GM12878 (cell line): Measurements from ENCODE around the gene WNT11. TPM values are rescaled to one million over a fixed set of nuclear protein-coding genes. Genes with fewer than 3 reads are reported as not detected.

Experiments used
- CHD1 ChIP-seq: IDR thresholded peaks from 2 replicates; pipeline ENCODE4 v1.6.1; 2012; ENCODE audit warnings: low read depth, low read length, improper control_type of control experiment
- EZH2 ChIP-seq: IDR thresholded peaks from 2 replicates; pipeline ENCODE4 v1.6.1; 2012; ENCODE audit warnings: low read depth, mild to moderate bottlenecking, control low read depth, inconsistent platforms, low read length, borderline replicate concordance; ENCODE audit not compliant: control insufficient read depth
- MYC ChIP-seq: IDR thresholded peaks from 2 replicates; pipeline ENCODE4 v1.6.1; 2011; ENCODE audit warnings: mild to moderate bottlenecking, low read length, moderate library complexity, inconsistent platforms; ENCODE audit not compliant: insufficient read depth, insufficient replicate concordance, insufficient read length, severe bottlenecking
- POLR2AphosphoS2 ChIP-seq: IDR thresholded peaks from 2 replicates; pipeline ENCODE4 v1.6.1; 2011; ENCODE audit warnings: low read depth, mild to moderate bottlenecking, low read length, improper control_type of control experiment, moderate library complexity
- polyA plus RNA-seq, 11 experiments: library from polyadenylated mRNA; depleted of rRNA in 4 of 11; unstranded in 6 of 11; stranded (reverse) in 5 of 11; fragments of >200 nt; fragmentation: Nextera tagmentation in 4 of 11; fragmentation: Illumina TruSeq in 1 of 11; extraction: Ambion mirVana in 4 of 11; extraction: Trizol in 1 of 11; gene quantifications; 1 replicate in 1 of 11; 2 replicates in 10 of 11; pipeline versions ENCODE4 v1.2.1 to v1.2.3, GENCODE V29; 2011 to 2016; ENCODE audit warnings: inconsistent platforms in 2 of 11, missing spikeins in 2 of 11, low read depth in 1 of 11
- total RNA-seq, 4 experiments: library from RNA; depleted of rRNA in 3 of 4; stranded (reverse); fragments of >200 nt in 3 of 4; fragmentation: Illumina TruSeq in 1 of 4; extraction: Trizol in 1 of 4; gene quantifications; 2 replicates each; pipeline versions ENCODE4 v1.2.1 to v1.2.3, GENCODE V29; 2013 to 2021
- TF ChIP-seq, protein P1 (sequence below): fragments of 450-650 bp; formaldehyde crosslinking; IDR thresholded peaks from 2 replicates; pipeline ENCODE4 v1.4.0; 2022; ENCODE audit warnings: mild to moderate bottlenecking, moderate library complexity
- TF ChIP-seq, protein P2 (sequence below): fragments of 450-650 bp; IDR thresholded peaks from 2 replicates; pipeline ENCODE4 v1.6.1; 2016; ENCODE audit warnings: mild to moderate bottlenecking

Gene WNT11
- total and polyA plus RNA-seq, 10 of the 15 experiments (the other 5 are each of a cell fraction or from before 2014, with no cell fraction given), result 0.05 to 0.19 TPM; not detected in 8

DNA sequence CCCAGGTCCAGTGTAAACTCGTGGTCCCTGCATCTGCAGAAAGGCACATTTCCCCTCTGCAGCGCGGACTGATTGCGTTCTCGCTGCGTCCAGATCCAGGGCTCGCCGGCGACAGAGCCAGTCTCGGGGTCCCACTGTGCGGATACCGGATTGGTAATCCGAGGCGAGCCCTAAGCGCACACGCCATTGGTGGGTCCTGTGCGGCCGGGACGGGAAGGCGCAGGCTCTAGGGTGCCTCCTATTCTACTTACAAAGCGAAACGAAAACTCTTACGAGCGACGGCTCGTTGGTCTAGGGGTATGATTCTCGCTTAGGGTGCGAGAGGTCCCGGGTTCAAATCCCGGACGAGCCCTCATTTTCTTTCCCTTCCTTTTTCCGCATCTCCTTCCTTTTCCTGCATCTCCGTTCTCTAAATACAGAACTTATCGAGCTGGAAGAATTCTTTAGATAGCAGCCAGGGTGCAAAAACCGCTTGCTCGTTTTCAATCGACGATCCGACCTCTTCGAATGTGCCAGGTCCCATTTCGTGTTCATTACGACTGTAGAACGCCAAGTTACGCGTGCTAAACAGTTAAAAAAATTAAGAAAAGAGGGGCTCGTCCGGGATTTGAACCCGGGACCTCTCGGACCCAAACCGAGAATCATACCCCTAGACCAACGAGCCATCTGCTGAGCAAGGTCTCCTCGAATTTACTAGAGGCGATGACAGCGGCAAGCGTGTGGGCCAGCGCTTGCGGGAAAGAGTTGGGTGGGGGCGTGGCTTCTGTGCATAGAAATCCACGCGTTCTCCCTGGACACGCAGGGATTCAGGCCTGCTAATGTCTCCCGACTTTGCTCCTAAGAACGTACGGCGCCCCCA, 29.2 kb upstream of the WNT11 start (continued):
- TF ChIP-seq, protein P1, sequence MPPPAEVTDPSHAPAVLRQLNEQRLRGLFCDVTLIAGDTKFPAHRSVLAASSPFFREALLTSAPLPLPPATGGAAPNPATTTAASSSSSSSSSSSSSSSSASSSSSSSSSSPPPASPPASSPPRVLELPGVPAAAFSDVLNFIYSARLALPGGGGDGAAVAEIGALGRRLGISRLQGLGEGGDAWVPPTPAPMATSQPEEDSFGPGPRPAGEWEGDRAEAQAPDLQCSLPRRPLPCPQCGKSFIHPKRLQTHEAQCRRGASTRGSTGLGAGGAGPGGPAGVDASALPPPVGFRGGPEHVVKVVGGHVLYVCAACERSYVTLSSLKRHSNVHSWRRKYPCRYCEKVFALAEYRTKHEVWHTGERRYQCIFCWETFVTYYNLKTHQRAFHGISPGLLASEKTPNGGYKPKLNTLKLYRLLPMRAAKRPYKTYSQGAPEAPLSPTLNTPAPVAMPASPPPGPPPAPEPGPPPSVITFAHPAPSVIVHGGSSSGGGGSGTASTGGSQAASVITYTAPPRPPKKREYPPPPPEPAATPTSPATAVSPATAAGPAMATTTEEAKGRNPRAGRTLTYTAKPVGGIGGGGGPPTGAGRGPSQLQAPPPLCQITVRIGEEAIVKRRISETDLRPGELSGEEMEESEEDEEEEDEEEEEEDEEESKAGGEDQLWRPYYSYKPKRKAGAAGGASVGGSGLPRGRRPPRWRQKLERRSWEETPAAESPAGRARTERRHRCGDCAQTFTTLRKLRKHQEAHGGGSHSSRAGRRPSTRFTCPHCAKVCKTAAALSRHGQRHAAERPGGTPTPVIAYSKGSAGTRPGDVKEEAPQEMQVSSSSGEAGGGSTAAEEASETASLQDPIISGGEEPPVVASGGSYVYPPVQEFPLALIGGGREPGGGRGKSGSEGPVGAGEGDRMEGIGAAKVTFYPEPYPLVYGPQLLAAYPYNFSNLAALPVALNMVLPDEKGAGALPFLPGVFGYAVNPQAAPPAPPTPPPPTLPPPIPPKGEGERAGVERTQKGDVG (CRISPR knock-in tag), result no peak
- TF ChIP-seq CHD1 (no peak), POLR2AphosphoS2 (no peak), MYC (no peak), EZH2 (no peak)
- TF ChIP-seq, protein P2, sequence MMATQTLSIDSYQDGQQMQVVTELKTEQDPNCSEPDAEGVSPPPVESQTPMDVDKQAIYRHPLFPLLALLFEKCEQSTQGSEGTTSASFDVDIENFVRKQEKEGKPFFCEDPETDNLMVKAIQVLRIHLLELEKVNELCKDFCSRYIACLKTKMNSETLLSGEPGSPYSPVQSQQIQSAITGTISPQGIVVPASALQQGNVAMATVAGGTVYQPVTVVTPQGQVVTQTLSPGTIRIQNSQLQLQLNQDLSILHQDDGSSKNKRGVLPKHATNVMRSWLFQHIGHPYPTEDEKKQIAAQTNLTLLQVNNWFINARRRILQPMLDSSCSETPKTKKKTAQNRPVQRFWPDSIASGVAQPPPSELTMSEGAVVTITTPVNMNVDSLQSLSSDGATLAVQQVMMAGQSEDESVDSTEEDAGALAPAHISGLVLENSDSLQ, result no peak
- TF ChIP-seq, all 136 proteins: peak for 53
